CD4-positive, alpha-beta T cell treated with Interleukin-2 at 100 ng/mL for 4 hours (primary cell): ENCODE measurements around the gene MX1.
"Not testable (repeated sequence)": the region's sequence is repeated elsewhere in the genome, so short reads cannot be mapped to it uniquely, and the experiment has no call there.

Source experiments
- DNase-seq: peaks from one replicate; pipeline ENCODE4 v3.0.0-alpha.2; 2020; ENCODE audit warnings: low spot score

The MX1 gene

DNA sequence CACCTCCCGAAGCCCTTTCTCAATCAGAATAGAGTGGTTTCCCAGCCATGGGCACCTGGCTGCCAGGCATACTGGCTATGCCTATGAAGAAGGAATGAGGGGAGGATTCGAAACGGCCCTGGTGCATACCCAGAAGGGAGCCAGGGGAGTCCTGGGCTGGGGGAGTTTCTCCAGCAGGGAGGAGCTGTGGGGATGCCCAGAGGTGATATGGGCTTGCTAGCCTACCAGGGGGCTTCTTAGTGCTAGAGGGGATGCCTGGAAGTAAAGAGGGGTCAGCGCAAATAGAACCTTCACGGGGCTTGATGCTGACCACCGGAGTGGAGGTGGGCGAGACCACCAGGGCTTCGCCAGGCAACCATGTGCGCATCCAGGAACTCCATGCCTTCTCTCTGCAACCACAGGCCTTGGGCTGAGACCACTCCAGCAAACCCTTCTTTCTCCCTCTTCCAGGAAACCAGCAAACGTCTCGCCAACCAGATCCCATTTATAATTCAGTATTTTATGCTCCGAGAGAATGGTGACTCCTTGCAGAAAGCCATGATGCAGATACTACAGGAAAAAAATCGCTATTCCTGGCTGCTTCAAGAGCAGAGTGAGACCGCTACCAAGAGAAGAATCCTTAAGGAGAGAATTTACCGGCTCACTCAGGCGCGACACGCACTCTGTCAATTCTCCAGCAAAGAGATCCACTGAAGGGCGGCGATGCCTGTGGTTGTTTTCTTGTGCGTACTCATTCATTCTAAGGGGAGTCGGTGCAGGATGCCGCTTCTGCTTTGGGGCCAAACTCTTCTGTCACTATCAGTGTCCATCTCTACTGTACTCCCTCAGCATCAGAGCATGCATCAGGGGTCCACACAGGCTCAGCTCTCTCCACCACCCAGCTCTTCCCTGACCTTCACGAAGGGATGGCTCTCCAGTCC is 18.2 kb upstream of the MX1 start:
- no peak for DNase-seq

DNA sequence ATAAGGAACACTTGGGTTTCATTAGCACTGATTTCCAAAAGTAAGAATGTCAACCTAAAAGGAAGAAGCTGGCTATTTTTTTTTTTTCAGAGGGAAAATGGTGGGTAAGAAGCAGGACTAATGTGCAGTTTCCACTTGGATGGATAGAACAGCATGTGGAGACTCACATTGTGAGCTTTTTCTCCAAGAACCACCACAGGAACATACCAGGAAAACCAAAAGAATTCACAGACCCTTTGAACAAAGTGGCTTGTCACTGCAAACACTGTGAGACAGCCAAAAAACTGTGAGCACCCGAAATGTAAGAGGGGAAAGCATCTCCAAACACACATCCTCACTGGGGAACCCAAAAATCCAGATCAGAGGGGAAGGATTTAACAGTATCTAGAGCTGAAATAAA is 15.7 kb upstream of the MX1 start:
- DNase-seq: no peak

DNA sequence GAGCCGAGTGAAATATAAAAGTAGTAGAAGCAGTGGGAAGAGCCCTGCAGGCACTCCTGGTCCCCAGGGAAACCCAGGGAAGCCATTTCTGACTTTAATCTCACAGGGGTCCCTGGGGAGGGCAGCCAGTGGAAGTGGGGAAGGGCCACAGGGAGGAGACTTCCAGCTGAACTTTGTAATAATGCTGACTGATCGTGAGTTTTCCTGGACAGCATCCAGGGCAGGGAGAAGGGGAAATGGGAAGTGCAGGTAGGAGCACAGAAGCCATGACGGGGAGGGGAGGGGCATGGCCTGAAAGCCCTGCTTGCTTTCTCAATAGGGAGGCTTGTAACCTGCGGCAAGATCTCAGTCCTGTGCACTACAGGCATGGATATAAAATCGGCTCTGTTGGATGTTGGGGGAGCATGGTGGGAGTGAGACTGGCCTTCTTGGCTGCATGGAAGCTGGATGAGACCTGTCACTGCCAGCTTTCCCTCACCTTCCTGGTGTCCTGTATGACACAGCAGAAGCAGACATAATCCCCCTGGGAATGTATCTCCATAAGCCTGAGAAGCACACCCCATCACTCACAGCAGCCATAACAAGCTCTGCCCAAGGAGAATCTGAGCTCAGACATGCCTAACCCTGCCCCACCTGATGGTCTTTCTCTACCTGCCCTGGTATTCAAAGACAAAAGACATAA is 15.1 kb upstream of the MX1 start:
- no peak for DNase-seq

DNA sequence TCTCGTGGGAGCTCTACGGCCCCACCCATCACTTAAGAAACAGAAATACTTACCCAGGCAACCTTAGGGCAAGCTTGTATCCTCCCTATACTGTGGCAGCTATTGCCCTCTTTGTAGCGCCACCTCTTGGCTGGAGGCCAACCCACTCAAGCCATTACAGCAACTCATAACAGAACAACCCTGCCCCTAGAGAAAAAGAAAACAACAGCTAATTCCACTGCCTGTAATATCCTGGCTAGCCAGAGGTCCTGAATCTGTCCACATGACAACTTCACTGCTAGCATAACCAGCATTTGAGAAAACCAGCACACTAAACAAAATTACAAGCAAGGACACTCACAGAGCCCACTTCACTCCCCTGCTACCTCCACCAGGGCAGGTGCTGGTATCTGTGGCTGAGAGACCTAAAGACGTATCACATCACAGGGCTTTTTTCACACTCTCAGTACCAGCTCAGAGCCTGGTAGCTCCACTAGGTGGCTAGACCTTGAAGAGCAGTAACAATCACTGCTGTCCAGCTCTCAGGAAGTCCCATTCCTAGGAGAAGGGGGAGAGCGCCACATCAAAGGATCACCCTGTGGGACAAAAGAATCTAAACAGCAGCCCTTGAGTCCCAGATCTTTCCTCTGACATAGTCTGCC is 14.5 kb upstream of the MX1 start:
- peak; percentile 10 for DNase-seq

DNA sequence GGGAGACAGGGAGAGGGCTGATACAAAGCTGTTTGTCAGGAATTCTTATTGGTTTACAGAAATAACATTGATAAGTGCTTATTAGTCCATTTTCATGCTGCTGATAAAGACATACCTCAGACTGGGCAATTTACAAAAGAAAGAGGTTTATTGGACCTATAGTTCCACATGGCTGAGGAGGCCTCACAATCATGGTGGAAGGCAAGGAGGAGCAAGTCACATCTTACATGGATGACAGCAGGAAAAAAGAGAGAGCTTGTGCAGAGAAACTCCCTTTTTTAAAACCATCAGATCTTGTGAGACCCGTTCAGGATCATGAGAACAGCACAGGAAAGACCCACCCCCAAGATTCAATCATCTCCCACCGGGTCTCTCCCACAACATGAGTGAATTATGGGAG is 8.5 kb upstream of the MX1 start:
- DNase-seq: not testable (repeated sequence)

DNA sequence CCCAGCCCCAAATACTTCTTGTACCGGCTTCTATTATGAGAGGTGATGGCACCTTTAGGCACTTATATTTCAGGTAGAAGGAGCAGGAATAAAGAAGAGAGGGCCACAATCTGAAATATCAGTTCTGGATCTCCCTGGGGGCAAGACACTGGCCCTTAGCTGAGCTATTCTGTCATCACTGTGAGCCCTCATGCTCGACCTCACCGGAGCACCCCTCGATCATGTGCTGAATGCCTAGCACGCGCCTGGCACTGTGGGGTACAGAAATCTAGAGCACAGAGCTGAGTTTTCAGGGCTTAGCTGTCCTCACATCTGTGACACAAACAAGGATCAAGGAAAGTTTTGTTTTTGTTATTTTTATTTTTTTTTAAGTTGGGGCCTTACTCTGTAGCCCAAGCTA is 7.6 kb upstream of the MX1 start:
- no peak for DNase-seq

DNA sequence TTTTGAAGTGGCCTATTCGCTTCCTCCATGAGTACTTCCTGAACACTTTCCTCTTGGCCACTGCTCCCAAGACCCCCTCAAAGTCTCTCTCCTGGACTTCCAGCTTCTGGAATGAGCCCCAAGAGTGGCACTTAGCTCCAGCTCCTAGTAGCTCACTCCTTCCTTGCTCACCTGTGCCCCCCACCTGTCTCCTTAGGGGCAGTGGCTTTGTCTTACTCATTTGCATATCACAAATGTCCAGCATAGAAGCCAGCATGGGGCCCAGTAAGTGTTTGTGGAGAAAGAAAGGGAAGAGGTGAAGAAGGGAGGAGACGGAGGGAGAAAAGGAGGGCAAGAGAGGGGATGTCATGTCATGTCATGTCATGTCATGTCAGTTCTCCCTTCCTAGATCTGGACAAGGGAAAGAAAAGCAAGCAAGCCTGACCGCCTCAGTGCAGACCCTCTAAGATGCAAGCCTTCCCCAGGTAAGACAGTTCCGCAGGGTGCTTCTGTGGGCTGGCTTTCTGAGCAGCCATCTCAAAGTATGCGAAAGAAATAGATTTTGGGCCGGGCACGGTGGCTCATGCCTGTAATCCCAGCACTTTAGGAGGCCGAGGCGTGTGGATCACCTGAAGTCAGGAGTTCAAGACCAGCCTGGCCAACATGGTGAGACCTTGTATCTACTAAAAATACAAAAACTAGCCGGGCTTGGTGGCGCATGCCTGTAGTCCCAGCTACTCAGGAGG is 6.9 kb upstream of the MX1 start:
- no peak for DNase-seq

DNA sequence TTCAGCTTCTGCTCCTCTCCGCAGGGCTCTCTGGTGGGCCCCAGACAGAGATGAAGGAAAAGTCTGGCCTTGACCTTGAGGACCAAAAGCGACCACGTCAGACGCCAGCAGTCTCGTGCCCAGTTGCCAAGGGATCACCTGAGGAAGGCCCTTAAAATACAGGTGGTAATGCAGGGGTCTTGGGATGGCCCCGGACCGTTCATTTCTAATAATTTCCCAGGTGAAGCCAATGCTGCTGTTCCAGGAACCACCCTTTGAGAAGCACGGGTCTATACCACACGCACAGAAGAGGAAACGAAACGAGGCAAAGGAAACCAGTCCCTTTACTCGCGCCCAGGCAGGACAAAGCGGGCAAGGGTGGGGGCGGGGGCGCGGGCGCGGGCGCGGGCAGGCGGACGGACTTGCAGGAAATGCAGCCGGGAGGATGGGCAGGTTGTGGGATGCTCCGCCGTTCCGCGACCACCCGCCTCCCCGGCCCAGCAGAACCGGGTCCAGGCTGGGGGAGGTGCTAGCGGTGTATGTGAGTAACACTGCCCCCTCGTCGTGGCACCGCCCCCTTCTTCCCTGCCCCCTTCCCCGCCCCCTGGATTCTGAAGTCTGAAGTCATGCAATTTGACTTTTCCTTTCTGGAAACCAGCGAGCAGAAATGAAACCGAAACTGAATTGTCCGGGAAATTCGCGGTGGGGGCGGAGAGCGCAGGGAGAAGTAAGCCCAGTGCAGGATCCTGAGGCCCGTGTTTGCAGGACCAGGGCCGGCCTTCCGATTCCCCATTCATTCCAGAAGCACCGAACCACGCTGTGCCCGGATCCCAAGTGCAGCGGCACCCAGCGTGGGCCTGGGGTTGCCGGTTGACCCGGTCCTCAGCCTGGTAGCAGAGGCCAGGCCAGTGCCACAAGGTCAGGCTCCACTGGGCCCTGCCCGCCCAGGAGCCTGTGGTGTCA is 5.8 kb upstream of the MX1 start:
- DNase-seq: peak; percentile 52

DNA sequence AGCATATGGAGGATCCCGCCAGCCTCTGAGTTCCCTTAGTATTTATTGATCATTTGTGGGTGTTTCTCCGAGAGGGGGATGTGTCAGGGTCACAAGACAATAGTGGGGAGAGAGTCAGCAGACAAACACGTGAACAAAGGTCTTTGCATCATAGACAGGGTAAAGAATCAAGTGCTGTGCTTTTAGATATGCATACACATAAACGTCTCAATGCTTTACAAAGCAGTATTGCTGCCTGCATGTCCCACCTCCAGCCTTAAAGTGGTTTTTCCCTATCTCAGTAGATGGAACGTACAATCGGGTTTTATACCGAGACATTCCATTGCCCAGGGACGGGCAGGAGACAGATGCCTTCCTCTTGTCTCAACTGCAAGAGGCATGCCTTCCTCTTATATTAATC is 5.0 kb upstream of the MX1 start:
- DNase-seq: not testable (repeated sequence)

DNA sequence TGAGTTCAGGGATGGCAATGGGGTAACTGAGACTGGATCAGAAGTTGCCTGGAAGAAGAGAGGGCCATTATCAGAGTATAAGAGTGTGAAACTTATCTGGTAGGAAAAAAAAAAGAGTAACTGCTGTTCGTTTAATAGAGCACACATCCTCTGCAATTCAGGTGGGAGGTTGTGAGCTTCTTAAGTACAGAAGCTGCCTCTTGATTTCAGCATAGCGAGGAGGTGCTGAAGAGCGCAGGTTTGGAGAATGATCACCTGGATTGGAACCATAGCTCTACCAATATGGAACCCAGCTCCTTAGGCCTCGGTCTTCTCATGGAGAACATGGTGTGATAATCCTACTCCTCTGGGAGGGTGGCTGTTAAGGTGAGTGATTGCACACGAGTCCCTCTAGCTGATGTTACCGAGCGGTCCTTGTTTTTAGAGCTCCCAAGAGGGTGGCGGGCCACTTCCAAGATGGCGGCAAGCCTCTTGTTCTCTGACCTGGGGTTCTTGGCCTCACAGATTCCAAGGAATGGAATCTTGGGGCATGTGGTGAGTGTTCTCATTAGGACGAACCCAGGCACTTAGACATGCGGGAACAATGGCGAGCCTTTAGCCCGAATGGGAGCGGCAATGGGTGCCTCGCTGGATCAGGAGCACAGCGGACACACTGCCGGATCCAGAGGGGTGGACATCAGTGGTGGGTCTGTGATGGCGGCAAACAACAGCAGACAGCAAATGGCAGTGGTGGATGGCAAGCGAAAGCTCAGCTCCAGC is 3.3 kb upstream of the MX1 start:
- no peak for DNase-seq

DNA sequence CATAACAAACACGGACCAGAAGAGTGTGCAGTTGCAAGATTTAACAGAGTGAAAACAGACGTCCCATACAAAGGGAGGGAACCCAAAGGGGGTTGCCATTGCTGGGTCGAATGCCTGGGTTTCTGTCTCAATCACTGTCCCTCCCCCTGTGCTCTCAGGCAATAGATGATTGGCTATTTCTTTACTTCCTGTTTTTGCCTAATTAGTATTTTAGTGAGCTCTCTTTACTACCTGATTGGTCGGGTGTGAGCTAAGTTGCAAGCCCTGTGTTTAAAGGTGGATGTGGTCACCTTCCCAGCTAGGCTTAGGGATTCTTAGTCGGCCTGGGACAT is 2.8 kb upstream of the MX1 start:
- DNase-seq: not testable (repeated sequence)

DNA sequence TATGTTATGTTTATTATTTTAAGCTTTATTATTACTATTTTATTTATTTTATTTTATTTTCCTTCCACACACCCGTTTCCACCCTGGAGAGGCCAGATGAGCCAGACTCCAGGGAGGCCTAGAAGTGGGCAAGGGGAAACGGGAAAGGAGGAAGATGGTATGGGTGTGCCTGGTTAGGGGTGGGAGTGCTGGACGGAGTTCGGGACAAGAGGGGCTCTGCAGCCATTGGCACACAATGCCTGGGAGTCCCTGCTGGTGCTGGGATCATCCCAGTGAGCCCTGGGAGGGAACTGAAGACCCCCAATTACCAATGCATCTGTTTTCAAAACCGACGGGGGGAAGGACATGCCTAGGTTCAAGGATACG is 468 bp upstream of the MX1 start:
- no peak for DNase-seq

DNA sequence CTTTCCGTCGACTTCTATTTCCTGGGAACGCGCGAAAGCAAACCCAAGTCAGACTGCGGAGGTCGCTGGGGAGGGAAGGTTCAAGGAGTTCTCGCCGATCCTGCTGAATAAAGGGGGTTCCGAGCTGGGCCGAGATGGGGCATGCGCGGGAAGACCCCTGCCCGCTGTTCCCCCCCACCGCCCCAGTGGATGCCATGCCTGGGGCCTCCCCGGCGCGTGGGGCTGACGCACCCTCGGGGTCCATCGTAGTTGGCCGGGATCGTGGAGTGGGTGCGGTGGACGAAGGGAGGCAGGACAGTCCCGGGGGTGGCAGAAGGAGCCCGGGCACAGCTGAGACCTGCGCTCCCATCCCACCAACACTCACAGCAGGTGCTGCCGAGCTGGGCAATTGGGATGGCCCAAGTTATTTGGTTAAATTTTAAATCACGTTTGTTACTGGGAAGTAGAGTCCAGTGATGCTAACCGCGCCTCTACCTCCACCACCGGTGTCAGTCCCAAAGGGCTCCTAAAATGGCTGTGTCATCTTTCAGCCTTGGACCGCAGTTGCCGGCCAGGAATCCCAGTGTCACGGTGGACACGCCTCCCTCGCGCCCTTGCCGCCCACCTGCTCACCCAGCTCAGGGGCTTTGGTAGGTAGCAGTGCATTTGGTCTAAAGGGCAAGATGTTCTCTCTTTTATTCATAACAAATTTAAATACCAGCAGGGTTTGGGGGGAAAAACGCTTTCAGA is 801 bp downstream of the MX1 start:
- DNase-seq: no peak

DNA sequence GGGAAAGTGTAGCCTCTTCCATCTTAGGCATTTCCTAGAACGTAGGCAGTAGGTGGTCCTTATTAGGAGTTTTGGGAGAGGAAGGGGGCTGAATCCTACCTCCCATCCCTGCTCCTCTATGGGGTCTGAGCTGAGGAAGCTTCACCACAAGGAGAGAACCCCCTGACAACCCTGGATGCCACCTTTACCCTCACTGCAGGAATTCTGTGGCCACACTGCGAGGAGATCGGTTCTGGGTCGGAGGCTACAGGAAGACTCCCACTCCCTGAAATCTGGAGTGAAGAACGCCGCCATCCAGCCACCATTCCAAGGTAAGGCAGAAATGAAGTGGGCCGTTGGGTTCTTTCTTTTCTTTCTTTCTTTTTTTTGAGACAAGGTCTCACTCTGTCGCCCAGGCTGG is 1.5 kb downstream of the MX1 start:
- no peak for DNase-seq

DNA sequence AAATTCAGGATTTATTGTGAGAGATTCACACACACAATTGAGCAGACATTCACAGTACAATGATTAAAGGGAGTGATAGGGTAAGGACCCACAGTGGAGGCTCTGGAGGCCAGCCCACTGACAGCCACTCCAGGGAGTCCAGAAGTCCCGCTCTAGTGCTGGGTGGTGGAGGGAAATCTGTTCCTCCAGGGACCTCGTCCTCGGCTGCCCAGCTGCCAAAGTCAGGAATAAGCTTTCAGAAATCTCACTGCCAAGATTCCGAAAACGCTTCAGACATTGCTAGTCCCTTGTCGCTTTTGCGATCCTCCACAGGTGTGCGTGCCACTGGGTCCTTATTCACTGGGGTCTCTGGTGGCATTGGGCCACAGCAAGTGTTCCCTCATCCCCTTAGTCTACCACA is 2.3 kb downstream of the MX1 start:
- DNase-seq: no peak

DNA sequence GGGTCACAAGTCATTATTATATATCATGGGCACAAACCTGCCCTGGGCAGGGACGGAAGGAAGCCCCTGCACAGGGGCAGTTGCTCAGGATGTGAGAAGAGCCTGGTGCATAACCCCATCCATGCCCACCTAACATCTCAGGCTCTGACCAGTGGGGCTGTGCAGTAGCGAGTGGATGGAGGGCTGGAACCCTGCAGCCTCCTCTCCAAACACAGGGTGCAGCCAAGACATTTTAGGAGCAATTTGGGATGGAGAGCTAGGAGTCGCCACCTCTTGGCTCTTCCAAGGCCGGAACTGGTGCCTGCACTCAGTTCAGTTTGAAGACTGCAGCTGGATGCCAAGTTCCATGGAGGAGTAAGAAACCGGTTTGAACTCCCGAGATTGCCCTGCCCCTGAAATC is 2.8 kb downstream of the MX1 start:
- DNase-seq: no peak

DNA sequence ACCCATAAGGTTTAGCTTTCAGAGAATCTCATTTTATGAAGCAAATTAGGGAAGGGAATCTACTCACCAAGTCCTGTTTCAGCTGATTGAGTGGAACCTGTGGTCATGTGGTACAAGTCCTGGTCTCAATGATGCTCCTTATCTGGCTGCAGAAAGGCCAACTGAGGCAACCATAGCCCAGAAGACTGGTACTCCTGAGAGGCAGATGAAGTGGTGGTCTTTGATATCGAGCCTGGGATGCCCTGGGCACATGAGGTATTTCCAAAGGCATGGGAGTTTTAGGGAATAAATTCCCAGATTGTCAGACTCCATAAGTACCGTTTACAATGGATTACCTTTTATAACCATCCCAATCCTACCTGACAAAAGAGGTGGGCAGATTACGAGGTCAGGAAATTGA is 3.3 kb downstream of the MX1 start:
- no peak for DNase-seq

DNA sequence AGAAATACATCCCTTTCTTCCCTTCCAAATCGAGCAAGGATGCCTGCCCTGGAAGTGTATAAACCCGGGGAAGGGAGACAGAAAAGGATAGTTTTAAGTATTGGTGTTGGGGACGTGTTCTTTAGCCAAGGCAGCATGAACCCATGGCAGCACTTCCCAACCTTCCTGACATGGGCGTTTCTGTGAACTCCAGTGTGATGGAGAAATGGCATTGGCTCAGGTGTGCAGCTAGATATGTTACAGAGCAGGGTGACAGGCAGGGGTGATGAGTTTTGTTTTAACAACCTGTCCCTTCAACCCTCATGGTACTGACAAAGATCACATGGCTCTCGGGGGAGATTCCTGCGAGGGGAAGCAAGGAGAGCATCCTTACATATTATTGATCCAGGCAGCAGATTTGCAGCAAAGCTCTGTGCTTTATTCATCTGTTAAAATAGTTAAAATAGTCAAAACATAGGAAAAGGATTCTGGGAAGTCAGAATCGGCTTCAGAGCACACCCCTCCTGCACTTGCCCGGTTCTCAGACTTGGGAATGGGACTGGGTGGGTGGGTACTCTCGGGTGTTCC is 4.0 kb downstream of the MX1 start:
- DNase-seq: no peak

DNA sequence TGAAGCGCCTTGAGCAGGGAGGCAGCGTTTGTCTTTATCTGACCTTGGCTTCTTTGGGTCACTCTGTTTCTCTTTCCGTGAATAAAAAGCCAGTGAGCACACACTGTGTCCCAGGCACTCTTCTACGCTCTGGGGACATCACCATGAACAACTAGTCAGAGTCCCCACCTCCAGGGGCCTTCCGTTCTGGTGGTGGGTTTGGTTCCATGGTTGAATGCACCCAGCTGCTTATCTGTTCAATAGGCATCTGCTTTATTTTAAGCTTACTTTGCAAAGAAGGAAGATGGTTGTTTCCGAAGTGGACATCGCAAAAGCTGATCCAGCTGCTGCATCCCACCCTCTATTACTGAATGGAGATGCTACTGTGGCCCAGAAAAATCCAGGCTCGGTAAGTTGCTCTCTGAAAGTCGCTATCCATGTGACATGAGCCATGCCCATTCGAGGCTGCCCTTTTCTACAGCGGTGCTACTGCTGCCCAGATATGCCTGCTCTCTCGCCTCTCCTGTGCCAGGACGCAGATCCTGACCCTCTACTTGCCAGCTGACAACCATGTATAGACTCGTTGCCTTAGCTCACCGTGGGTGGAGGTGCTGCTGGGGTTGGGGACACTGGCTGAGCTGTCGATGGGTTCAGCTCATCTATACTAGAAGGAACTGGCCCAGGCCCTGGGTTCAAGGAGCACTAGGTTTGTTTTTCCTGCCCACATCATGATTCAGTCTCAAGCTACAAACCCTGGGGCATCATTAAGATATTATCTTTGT is 5.9 kb downstream of the MX1 start:
- no peak for DNase-seq
